ENCODE results near the gene GRHL3.

The GRHL3 gene

GRCh38 chr1:24317956-24318614, 1.1 kb upstream of the GRHL3 start:
- peak; percentile 45 for DNase-seq (ENCODE audit: low spot score)

GRCh38 chr1:24318615-24319311, 394 bp upstream of the GRHL3 start:
- DNase-seq (ENCODE audit: low spot score) = no peak

GRCh38 chr1:24319962-24320361, 805 bp downstream of the GRHL3 start:
- DNase-seq (ENCODE audit: low spot score) = no peak

- DNase-seq (ENCODE audit: low spot score) = no peak
Observed at GRCh38 chr1:24321126-24321525, 2.0 kb downstream of the GRHL3 start.

GRCh38 chr1:24321697-24322469, 2.7 kb downstream of the GRHL3 start:
- no peak for DNase-seq (ENCODE audit: low spot score)

- DNase-seq (ENCODE audit: low spot score) = no peak
Observed at GRCh38 chr1:24322470-24323177, 3.5 kb downstream of the GRHL3 start.

GRCh38 chr1:24323281-24323680, 4.1 kb downstream of the GRHL3 start:
- no peak for DNase-seq (ENCODE audit: low spot score)

GRCh38 chr1:24324903-24325302, 5.7 kb downstream of the GRHL3 start:
- no peak for DNase-seq (ENCODE audit: low spot score)

- DNase-seq (ENCODE audit: low spot score) = no peak
Observed at GRCh38 chr1:24325587-24326449, 6.7 kb downstream of the GRHL3 start.

GRCh38 chr1:24327486-24327885, 8.3 kb downstream of the GRHL3 start:
- no peak for DNase-seq (ENCODE audit: low spot score)

GRCh38 chr1:24327891-24328290, 8.7 kb downstream of the GRHL3 start:
- DNase-seq (ENCODE audit: low spot score) = no peak

- no peak for DNase-seq (ENCODE audit: low spot score)
Observed at GRCh38 chr1:24329331-24329730, 10.2 kb downstream of the GRHL3 start.

GRCh38 chr1:24329797-24330543, 10.8 kb downstream of the GRHL3 start:
- DNase-seq (ENCODE audit: low spot score) = no peak

GRCh38 chr1:24331961-24332673, 13.0 kb downstream of the GRHL3 start:
- no peak for DNase-seq (ENCODE audit: low spot score)

GRCh38 chr1:24336075-24336474, 16.9 kb downstream of the GRHL3 start:
- no peak for DNase-seq (ENCODE audit: low spot score)

- DNase-seq (ENCODE audit: low spot score) = no peak
Observed at GRCh38 chr1:24337455-24337854, 18.3 kb downstream of the GRHL3 start.

GRCh38 chr1:24338447-24338846, 19.3 kb downstream of the GRHL3 start:
- DNase-seq (ENCODE audit: low spot score) = no peak

- no peak for DNase-seq (ENCODE audit: low spot score)
Observed at GRCh38 chr1:24339996-24340395, 20.8 kb downstream of the GRHL3 start.

GRCh38 chr1:24340770-24341169, 21.6 kb downstream of the GRHL3 start:
- DNase-seq (ENCODE audit: low spot score) = no peak

GRCh38 chr1:24341260-24341659, 22.1 kb downstream of the GRHL3 start:
- no peak for DNase-seq (ENCODE audit: low spot score)

All from pons (tissue), 1 donor.